DND-41 (cell line): ENCODE data around the gene GABBR2.

Experiments used
- CTCF ChIP-seq: IDR thresholded peaks from 2 replicates; pipeline ENCODE4 v1.5.1; 2012; ENCODE audit warnings: borderline replicate concordance, low read length, moderate library complexity, mild to moderate bottlenecking; ENCODE audit not compliant: poor library complexity, severe bottlenecking; ENCODE audit errors: extremely low read depth
- EZH2 ChIP-seq: IDR thresholded peaks from 3 replicates; pipeline ENCODE4 v1.6.1; 2012; ENCODE audit warnings: borderline replicate concordance, low read depth, mild to moderate bottlenecking, moderate library complexity, low read length, inconsistent platforms; ENCODE audit not compliant: severe bottlenecking

- no peak for TF ChIP-seq CTCF
- TF ChIP-seq EZH2, result no peak
Observed at GRCh38 chr9:98516205-98516896, 192.4 kb downstream of the GABBR2 start.
